Memory B cell (primary cell): ENCODE measurements around the gene METTL6.
"Not testable (repeated sequence)": the region's sequence is repeated elsewhere in the genome, so short reads cannot be mapped to it uniquely, and the experiment has no call there.

ENCODE experiments used
- ATAC-seq: fragments of 150-1000 bp; cut with Tn5 transposase; 2 replicates; pipeline ENCODE4 v1.10.0; 2021; ENCODE audit warnings: low read depth, mild to moderate bottlenecking, moderate library complexity
- DNase-seq, 2 donors: peaks; one replicate each; pipeline ENCODE4 v3.0.0; 2022; ENCODE audit warnings: low spot score in 2 of 2
- H3K27ac Mint-ChIP-seq: one replicate; pipeline ENCODE4 v1.8.0; 2022; ENCODE audit warnings: mild to moderate bottlenecking, moderate library complexity, mixed read lengths
- H3K27me3 Mint-ChIP-seq: one replicate; pipeline ENCODE4 v1.8.0; 2022; ENCODE audit warnings: mixed read lengths
- H3K36me3 Mint-ChIP-seq: one replicate; pipeline ENCODE4 v1.8.0; 2022; ENCODE audit warnings: mild to moderate bottlenecking, mixed read lengths
- H3K4me1 Mint-ChIP-seq: one replicate; pipeline ENCODE4 v1.8.0; 2022; ENCODE audit warnings: mixed read lengths
- H3K4me3 Mint-ChIP-seq: one replicate; pipeline ENCODE4 v1.8.0; 2022; ENCODE audit warnings: mild to moderate bottlenecking, moderate library complexity, mixed read lengths
- H3K9me3 Mint-ChIP-seq: one replicate; pipeline ENCODE4 v1.8.0; 2022; ENCODE audit warnings: mixed read lengths

Gene METTL6

DNA sequence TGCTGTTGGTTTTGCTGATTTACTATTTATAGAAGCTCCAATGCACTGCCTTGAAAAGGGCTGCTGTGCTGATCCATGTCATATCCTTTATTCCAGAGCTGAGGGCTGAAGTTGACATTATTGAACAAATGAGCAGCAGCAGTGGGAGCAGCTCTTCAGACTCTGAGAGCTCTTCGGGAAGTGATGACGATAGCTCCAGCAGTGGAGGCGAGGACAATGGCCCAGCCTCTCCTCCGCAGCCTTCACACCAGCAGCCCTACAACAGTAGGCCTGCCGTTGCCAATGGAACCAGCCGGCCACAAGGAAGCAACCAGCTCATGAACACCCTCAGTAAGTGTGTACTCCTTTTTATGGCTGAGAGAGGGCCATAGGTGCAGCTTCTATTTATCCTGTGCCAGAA, 8.9 kb upstream of the METTL6 start:
- H3K4me1 Mint-ChIP-seq: peaks cover 3% of the 10 kb centered on the region
- H3K27ac Mint-ChIP-seq: no peak overlapping the region
- no peaks in the 10 kb centered on the region for H3K27me3 Mint-ChIP-seq
- no peak overlapping the region for H3K4me3 Mint-ChIP-seq
- DNase-seq (no peak), ATAC-seq (no peak)
- H3K9me3 Mint-ChIP-seq: no peaks in the 10 kb centered on the region
- H3K36me3 Mint-ChIP-seq: peaks cover 32% of the 10 kb centered on the region

DNA sequence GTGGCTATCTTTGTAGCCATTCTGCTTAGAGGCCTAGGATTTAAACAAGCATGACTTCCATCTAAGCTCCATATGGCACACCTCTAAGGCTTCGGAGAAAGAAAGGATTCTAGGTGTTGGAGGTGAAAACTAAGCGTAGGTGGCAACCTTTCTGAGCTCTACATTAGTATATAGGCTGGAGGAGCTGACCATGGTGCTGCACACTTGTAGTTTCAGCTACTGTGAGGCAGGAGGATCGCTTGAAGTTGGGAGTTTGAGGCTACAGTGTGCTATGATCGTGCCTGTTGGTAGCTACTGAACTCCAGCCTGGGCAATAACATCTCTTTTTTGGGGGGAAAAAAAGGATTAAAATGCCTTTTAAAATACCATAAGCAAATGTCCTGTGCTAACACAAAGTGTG, 7.4 kb upstream of the METTL6 start:
- H3K9me3 Mint-ChIP-seq: no peaks in the 10 kb centered on the region
- ATAC-seq (no peak), DNase-seq (no peak)
- H3K36me3 Mint-ChIP-seq: peaks cover 24% of the 10 kb centered on the region
- no peaks in the 10 kb centered on the region for H3K27me3 Mint-ChIP-seq
- no peak overlapping the region for H3K4me3 Mint-ChIP-seq
- H3K4me1 Mint-ChIP-seq: peaks cover 4% of the 10 kb centered on the region
- no peak overlapping the region for H3K27ac Mint-ChIP-seq

DNA sequence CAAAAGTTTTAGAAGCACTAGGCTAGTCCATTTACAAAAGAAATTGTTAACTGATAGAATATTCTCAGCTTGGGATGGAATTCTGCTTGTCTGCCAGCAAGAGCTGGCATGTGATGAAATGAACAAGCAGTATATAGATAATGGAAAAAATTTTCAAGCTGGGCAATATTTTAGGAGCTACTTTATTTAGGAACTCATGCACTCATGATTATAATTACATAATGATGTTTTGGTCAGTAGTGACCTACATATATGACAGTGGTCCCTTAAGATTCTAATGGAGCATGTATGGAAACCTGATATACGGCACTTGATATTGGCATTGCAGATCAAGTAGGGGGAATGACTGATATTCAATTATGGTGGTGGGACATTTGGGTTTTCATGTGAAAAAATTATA, 6.2 kb upstream of the METTL6 start:
- Mint-ChIP-seq H3K27ac (no peak overlapping the region), H3K36me3 (peaks cover 21% of the 10 kb centered on the region), H3K4me1 (peaks cover 9% of the 10 kb centered on the region), H3K9me3 (no peaks in the 10 kb centered on the region), H3K4me3 (no peak overlapping the region), H3K27me3 (no peaks in the 10 kb centered on the region)
- no peak for DNase-seq
- ATAC-seq: no peak

DNA sequence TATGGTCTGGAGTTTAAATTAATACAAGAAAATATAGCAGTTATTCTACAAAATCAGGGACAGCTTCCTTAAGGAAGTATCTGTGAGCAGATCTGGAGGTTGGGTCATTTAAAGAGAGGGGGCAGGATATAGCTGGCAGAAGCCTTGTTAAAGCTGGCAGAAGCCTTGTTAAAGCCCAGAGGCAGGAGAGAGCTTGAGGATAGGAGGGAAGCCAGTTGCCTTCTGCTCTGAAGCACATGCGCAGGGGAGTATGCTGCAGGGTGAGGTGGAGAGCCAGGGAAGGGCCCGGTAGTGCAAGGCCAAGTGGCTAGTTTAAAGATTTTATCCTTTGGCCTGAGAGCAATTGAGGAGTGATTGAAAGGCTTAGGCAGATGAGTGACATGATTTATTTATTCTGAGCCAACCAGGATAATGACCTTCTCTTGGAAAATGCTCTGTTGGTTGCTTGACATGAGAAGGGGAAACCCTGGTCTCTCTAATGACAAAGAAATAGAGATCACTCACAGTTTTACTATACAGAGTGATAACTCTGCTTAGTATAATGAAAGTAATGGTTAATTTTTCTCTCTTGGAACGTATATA, 4.0 kb upstream of the METTL6 start:
- Mint-ChIP-seq H3K27ac (peak overlapping the region; percentile 22), H3K27me3 (no peaks in the 10 kb centered on the region), H3K36me3 (peaks cover 20% of the 10 kb centered on the region), H3K9me3 (no peaks in the 10 kb centered on the region), H3K4me3 (no peak overlapping the region), H3K4me1 (peaks cover 21% of the 10 kb centered on the region)
- DNase-seq (no peak), ATAC-seq (no peak)

DNA sequence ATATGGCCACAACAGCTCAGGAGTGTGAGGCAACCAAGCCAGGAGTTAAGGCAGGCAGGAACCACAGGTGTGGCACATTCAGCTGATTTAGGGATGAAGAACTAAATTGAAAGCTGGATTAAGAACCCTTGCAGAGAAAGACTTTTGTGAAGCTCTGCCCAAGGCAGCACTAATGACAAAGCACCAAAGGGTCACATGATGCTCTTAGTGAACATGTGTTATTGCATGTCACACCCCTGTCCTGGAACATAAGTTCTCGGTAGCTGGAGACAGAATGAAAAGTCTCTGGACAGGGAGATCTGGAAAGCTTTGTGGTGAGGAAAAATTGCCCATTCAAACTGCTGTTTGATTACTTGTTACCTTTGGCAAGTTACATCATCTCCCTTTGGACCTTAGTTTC, 3.3 kb upstream of the METTL6 start:
- ATAC-seq (no peak), DNase-seq (no peak)
- Mint-ChIP-seq H3K27me3 (no peaks in the 10 kb centered on the region), H3K4me3 (no peak overlapping the region), H3K27ac (no peak overlapping the region), H3K36me3 (peaks cover 18% of the 10 kb centered on the region), H3K9me3 (no peaks in the 10 kb centered on the region), H3K4me1 (peaks cover 27% of the 10 kb centered on the region)

DNA sequence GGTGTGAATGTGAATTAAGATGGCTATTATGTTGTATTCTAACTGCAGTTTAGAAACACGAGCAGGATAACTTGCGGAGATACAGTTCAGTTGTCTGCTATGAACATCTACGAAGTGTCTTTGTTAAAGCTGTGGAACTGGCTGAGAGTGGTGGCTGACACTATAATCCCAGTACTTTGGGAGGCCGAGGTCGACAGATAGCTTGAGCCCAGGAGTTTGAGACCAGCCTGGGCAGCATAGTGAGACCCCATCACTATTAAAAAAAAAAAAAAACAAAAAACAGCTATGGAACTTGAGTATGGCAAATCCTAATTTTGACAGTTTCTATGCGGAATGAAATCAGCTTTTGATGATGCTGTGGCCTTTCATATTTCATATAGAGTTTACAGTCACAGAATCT, 1.7 kb upstream of the METTL6 start:
- Mint-ChIP-seq H3K36me3 (peaks cover 15% of the 10 kb centered on the region), H3K9me3 (no peaks in the 10 kb centered on the region), H3K27me3 (no peaks in the 10 kb centered on the region), H3K4me3 (peak overlapping the region; percentile 94), H3K4me1 (peaks cover 31% of the 10 kb centered on the region), H3K27ac (peak overlapping the region; percentile 94)
- DNase-seq (no peak), ATAC-seq (no peak)

DNA sequence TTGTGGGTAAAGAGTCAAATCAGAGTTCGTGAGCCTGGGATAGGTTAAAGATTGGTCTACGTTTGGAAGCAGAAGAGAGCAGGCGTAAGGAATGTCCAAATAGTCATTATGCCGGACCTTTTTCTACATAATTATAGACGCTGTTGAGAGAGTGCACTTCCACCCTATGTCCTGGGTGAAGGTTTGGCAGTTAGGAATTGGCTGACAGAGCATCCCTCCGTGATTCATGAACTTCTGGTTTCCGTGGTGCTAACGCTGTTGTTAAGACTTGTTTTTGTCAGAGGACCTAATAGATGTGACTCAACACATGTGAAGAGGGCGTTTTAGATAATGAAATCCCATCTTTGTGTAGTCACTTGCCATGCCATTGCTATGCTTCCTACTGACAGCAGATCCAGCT, 1.2 kb upstream of the METTL6 start:
- Mint-ChIP-seq H3K27ac (peak overlapping the region; percentile 94), H3K4me3 (peak overlapping the region; percentile 94)

DNA sequence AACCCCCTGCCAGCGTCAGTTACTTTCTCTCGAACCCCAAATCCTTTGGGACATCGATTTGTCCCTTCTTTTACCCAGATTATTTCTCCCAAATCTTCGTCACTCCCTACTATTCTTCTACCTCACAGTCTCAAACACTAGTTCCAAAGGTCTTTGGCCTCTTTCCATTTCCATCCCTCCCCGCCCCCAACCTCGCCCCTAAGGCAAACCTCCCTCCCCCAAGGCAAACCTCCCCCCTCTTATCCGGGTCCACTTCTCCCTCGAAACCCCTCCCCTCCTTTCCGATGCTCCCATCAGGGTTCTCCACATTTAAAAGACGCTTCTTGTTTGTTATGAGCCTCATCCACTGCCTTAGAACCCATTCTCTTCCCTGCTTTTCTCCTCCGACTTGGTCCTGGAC, 637 bp upstream of the METTL6 start:
- Mint-ChIP-seq H3K9me3 (no peaks in the 10 kb centered on the region), H3K4me1 (peaks cover 31% of the 10 kb centered on the region), H3K27ac (peak overlapping the region; percentile 94), H3K27me3 (no peaks in the 10 kb centered on the region), H3K4me3 (peak overlapping the region; percentile 94), H3K36me3 (peaks cover 11% of the 10 kb centered on the region)
- ATAC-seq: no peak
- no peak for DNase-seq

More for the DNA sequence above, 1.2 kb upstream of the METTL6 start:
- H3K27me3 Mint-ChIP-seq: no peaks in the 10 kb centered on the region
- no peaks in the 10 kb centered on the region for H3K9me3 Mint-ChIP-seq
- ATAC-seq (no peak), DNase-seq (no peak)
- H3K36me3 Mint-ChIP-seq: peaks cover 14% of the 10 kb centered on the region
- H3K4me1 Mint-ChIP-seq: peaks cover 31% of the 10 kb centered on the region

DNA sequence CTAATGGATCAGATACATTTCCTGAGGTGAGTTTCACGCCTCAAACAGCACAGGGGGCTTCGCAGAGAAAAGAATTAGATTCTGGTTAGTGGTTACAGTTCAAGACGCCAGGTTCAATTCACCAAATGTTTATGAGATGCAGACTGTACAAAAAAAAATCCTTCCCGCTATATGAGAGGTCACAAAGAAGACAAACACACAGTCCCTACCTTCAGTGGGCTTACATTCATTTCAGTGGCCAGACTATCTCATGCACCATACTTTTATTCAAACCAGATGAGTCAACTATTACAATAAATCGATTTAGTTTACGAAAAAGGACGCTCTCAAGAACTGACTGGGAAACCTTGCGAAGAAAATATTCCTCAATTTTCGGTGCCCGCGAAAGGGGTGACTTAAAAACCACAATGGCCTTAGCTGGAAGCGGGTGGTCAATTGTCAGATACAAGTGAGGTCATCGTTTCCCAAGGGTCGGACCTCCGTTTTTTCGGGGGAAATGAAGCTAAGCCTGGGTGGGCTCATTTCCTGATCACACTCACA, 695 bp downstream of the METTL6 start:
- Mint-ChIP-seq H3K4me1 (peaks cover 33% of the 10 kb centered on the region), H3K9me3 (no peaks in the 10 kb centered on the region)
- no peak for DNase-seq

DNA sequence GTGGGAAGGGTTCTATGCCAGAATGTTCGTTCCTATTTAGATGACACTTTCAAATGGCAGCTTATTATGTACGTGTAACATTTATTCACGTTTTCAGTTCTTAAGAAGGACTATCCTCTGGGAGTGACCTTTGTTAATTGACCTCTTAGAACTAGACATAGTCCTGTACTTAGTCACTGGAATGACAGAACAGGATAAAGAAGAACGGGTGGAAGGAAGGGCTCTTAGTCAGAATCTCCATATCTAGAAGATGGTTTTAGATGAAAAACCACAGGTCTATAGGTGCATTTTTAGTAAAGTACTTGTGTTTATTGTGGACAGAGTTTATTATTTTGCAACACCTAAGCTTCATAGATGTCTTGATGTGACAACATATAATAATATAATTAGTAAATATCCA, 6.5 kb downstream of the METTL6 start:
- Mint-ChIP-seq H3K27ac (no peak overlapping the region), H3K4me1 (peaks cover 16% of the 10 kb centered on the region), H3K27me3 (no peaks in the 10 kb centered on the region), H3K4me3 (no peak overlapping the region), H3K36me3 (peaks cover 23% of the 10 kb centered on the region), H3K9me3 (no peaks in the 10 kb centered on the region)
- DNase-seq (no peak), ATAC-seq (no peak)

More for the DNA sequence above, 695 bp downstream of the METTL6 start:
- H3K27me3 Mint-ChIP-seq: no peaks in the 10 kb centered on the region
- peaks cover 13% of the 10 kb centered on the region for H3K36me3 Mint-ChIP-seq
- ATAC-seq: no peak
- H3K27ac Mint-ChIP-seq: peak overlapping the region; percentile 94
- H3K4me3 Mint-ChIP-seq: peak overlapping the region; percentile 94

DNA sequence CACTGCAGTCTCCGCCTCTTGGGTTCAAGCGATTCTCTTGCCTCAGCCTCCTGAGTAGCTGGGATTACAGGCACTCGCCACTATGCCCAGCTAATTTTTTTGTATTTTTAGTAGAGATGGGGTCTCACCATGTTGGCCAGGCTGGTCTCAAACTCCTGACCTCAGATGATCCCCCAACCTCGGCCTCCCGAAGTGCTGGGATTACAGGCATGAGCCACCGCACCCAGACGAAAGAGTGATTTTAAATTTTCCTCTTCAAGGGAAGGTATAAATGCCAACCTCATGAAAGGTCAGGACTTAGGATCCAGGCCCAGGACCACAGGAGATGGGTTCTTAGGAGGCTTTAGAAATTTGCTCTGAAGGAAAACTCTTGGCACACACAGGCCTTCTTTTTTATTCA, 16.4 kb downstream of the METTL6 start:
- H3K27me3 Mint-ChIP-seq, H3K4me3 Mint-ChIP-seq, H3K27ac Mint-ChIP-seq, DNase-seq, H3K4me1 Mint-ChIP-seq, ATAC-seq, H3K9me3 Mint-ChIP-seq: not testable (repeated sequence)
- peaks cover 23% of the 10 kb centered on the region for H3K36me3 Mint-ChIP-seq

DNA sequence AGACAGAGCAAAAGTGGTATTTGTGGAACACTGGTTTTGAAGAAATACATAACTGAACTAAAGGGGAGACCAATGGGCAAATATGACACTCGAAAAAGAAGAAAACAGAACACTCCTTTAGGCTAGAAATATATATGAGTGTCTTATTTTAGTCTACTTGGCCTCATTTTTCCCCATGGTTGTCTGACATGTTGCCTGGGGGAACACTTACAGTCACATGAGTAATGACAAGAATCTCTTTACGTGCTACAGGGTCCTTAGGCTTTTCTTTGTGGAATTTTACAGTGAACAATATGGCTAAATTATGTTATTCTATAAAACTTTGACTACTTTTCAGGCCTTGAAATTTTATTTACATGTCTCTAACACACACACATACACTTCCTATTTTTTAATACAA, 17.6 kb downstream of the METTL6 start:
- Mint-ChIP-seq H3K36me3 (peaks cover 12% of the 10 kb centered on the region), H3K9me3 (no peaks in the 10 kb centered on the region), H3K27ac (no peak overlapping the region), H3K4me3 (no peak overlapping the region), H3K27me3 (no peaks in the 10 kb centered on the region), H3K4me1 (no peaks in the 10 kb centered on the region)
- no peak for ATAC-seq
- no peak for DNase-seq

DNA sequence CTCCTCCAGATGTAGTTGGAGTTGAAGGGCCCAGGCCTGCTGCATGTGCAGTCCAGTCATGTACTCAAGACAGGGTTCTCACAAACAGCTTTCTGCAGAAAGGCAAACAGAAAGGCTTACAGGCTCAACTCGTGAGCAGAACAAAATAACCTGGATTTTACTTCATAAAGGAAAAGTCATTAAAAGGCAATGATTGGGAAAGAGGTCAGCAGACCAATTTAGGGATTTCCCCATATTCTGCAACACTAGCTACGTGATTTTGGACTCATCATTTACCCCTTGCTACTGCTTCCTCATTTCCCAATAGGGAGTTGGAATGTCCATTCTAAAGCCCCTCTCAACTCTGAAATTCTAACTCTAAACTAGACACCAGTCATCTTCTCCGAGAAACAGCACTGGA, 18.1 kb downstream of the METTL6 start:
- Mint-ChIP-seq H3K9me3 (no peaks in the 10 kb centered on the region), H3K27ac (no peak overlapping the region), H3K4me1 (no peaks in the 10 kb centered on the region), H3K4me3 (no peak overlapping the region), H3K27me3 (no peaks in the 10 kb centered on the region), H3K36me3 (peaks cover 12% of the 10 kb centered on the region)
- DNase-seq (no peak), ATAC-seq (no peak)

DNA sequence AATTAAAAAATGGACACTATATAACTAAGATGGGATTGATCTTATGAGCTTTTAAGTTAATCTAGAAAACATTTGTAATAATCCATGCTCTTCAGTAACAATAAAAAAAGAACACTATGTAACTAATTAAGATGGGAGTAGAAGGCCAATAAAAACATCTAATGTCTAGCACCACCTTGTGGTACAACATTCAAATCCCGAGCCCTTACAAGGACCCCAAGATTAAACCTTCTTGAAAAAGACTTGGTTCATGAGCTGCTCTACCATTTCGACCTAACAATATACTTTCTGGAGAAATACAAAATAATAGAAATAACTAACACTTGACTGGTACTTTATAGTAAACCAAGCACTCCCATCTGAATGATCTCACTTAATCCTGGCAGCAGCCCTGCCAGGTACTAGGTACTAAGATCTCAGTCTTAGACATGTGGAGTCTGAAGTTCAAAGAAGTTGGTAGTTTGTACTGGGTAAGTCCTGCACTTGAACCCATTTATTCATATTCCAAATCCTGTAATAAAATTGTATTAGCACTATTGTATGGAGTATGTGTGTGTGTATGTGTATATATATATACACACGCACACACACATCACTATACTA, 21.8 kb downstream of the METTL6 start:
- DNase-seq: peak in 1 of 2 donors; percentile 51

DNA sequence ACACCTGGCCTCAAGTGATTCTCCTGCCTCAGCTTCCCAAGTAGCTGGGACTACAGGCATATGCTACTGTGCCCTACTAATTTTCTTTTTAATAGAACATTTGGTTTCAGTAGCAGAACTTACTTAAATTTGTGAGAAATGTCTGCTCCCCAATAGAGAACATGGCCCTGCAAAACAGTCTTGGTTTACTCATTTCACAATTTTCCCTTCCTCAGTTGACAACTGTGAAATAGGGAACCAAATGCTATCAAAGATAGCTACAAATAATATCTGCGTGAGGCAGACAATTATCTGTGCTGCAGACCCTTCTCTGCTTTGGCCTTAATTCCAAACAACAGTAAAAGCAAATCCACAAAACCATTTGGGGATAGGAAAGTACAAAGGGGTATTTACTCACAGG, 22.6 kb downstream of the METTL6 start:
- Mint-ChIP-seq H3K4me3 (no peak overlapping the region), H3K27me3 (no peaks in the 10 kb centered on the region), H3K9me3 (no peaks in the 10 kb centered on the region), H3K36me3 (no peaks in the 10 kb centered on the region), H3K4me1 (peaks cover 12% of the 10 kb centered on the region), H3K27ac (no peak overlapping the region)
- ATAC-seq (no peak), DNase-seq (no peak)

More for the DNA sequence above, 21.8 kb downstream of the METTL6 start:
- no peaks in the 10 kb centered on the region for H3K27me3 Mint-ChIP-seq
- no peak overlapping the region for H3K4me3 Mint-ChIP-seq
- H3K4me1 Mint-ChIP-seq: peaks cover 12% of the 10 kb centered on the region
- no peak overlapping the region for H3K27ac Mint-ChIP-seq
- H3K36me3 Mint-ChIP-seq: no peaks in the 10 kb centered on the region
- peak; percentile 88 for ATAC-seq
- H3K9me3 Mint-ChIP-seq: no peaks in the 10 kb centered on the region
